ENCODE results near the gene FREY1. TPM values are rescaled to one million over a fixed set of nuclear protein-coding genes. Genes with fewer than 3 reads are reported as not detected.

The FREY1 gene
- total RNA-seq, 2 donors from 2014 or later, result 0.57 TPM; not detected in 1

GRCh38 chr11:45930031-45930794, 23.1 kb upstream of the FREY1 start:
- intact Hi-C loops (cut with DNase I), result loop anchor here in 1 of 2 donors (10.0 kb wide), 1 partner anchor 55 kb away; no protein-coding TSS in a partner anchor
- peak; percentile 79 for DNase-seq (ENCODE audit: low spot score)

GRCh38 chr11:45929486-45930030, 22.5 kb upstream of the FREY1 start:
- DNase-seq (ENCODE audit: low spot score), result peak; percentile 66
- intact Hi-C loops (cut with DNase I), result loop anchor here (2.0 to 10.0 kb wide), 2 partner anchors 25 to 55 kb away; no protein-coding TSS in a partner anchor

DNA sequence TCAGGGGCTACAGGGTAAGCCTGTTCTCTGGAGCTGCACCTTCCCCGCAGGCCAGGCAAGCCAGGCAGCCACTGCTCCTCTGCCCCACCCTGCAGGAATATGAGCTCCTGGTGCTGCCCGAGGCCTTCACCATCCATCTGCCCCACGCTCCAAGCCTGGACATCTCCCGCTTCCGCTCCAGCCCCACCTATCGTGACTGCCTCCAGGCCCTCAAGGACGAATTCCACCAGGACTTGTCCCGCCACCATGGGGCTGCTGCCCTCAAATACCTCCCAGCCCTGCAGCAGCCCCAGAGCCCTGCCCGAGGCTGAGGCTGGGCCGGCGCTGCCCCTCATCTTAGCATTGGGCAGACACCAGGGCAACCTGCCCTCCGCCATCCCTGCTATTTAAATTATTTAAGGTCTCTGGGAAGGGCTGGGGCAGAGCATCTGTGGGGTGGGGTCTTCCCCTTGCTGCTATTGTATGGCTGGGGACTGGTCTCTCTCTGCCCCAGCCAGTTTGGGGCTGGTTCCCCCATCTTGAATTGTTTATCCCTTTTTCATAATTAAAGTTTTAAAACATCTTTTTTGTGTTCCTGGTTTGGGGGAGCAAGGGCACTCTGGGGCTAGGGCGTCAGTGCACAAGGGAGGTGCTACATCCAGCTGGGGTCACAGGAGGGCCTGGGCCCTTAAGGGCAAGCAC, 21.6 kb upstream of the FREY1 start:
- intact Hi-C loops (cut with DNase I), result loop anchor here in 1 of 2 donors (2.0 kb wide), 1 partner anchor 26 kb away; no protein-coding TSS in a partner anchor
- peak; percentile 51 for DNase-seq (ENCODE audit: low spot score)

DNA sequence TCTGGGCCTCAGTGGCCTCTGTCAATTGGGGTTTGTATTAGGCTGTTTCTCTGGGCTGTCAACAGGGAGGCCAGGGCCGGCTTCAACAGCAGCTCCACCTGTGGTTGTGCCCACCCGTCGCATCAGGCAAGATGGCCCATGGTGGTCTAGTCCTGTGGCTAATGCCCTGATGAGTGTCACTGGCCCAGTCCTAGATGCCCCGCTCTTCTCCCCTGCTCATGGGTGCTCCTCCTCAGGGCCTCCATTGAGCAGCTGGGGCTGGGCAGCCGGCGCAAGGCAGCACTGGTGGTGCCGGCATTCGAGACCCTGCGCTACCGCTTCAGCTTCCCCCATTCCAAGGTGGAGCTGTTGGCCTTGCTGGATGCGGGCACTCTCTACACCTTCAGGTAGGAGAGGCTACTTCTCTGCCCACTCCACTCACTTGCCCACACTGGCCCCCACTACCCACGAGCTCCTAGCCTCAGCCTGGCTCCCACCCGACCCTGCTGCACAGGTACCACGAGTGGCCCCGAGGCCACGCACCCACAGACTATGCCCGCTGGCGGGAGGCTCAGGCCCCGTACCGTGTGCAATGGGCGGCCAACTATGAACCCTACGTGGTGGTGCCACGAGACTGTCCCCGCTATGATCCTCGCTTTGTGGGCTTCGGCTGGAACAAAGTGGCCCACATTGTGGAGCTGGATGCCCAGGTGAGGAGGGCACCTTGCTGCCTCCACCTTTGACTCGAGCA, 20.8 kb upstream of the FREY1 start:
- DNase-seq (ENCODE audit: low spot score), result peak; percentile 75
- intact Hi-C loops (cut with DNase I), result loop anchor here in 1 of 2 donors (2.0 kb wide), 1 partner anchor 27 kb away; no protein-coding TSS in a partner anchor

- DNase-seq (ENCODE audit: low spot score), result peak; percentile 73
- intact Hi-C loops (cut with DNase I), result no loop called here
Observed at GRCh38 chr11:45927332-45927683, 20.2 kb upstream of the FREY1 start.

DNA sequence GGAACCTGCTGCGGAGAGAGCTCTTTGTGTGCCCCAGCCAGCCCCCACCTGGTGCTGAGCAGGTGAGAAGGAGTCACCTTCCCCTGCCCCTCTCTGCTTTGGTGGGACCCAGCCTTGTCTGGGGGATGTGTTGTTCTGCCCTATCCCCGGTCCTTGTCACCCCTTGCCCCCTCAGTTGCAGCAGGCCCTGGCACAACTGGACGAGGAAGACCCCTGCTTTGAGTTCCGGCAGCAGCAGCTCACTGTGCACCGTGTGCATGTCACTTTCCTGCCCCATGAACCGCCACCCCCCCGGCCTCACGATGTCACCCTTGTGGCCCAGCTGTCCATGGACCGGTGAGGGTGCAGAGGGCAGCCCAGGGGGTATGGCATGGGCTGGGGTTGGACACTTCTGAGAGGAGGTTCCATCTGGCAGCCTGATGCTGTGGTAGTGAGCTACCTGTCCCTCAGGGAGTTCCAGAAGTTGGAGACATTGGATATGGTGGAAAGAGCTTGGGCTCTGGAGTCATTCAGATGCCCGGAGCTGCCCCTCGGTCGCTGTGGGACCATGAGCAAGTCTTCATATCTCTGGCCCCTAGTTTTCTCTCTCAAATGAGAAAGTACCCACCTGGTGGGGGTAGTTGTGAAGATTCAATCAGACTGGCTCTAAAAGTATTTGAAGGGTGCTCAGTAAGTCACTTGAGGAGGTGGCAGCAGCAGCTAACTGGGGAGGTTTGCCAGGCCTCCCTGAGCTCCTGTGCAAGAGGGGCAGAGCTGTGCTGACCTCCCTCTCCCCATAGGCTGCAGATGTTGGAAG, 19.7 kb upstream of the FREY1 start:
- intact Hi-C loops (cut with DNase I), result no loop called here
- peak; percentile 68 for DNase-seq (ENCODE audit: low spot score)

GRCh38 chr11:45926001-45926401, 18.9 kb upstream of the FREY1 start:
- peak; percentile 73 for DNase-seq (ENCODE audit: low spot score)
- intact Hi-C loops (cut with DNase I), result no loop called here

GRCh38 chr11:45925550-45925949, 18.5 kb upstream of the FREY1 start:
- peak; percentile 5 for DNase-seq (ENCODE audit: low spot score)
- intact Hi-C loops (cut with DNase I), result no loop called here

DNA sequence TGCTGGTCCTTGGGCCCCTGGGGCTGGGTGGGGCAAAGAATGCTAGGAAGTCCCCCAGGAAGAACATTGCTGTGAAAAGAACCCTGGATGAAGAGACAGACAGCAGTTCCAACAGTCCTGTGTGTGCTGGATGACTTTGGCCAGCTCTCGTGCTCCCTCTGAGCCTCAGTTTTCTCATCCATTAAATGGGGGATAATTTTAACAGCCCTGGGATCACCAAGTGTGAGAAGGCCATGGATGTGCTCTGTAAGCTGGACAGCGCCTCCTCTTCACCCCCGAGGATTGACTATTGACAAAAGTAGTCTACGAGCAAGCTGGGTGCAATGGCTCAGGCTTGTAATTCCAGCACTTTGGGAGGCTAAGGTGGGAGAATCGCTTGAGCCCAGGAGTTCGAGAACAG, 17.9 kb upstream of the FREY1 start:
- intact Hi-C loops (cut with DNase I), result no loop called here
- DNase-seq (ENCODE audit: low spot score), result no peak

- peak; percentile 79 for DNase-seq (ENCODE audit: low spot score)
- intact Hi-C loops (cut with DNase I), result no loop called here
Observed at GRCh38 chr11:45924036-45924915, 17.2 kb upstream of the FREY1 start.

DNA sequence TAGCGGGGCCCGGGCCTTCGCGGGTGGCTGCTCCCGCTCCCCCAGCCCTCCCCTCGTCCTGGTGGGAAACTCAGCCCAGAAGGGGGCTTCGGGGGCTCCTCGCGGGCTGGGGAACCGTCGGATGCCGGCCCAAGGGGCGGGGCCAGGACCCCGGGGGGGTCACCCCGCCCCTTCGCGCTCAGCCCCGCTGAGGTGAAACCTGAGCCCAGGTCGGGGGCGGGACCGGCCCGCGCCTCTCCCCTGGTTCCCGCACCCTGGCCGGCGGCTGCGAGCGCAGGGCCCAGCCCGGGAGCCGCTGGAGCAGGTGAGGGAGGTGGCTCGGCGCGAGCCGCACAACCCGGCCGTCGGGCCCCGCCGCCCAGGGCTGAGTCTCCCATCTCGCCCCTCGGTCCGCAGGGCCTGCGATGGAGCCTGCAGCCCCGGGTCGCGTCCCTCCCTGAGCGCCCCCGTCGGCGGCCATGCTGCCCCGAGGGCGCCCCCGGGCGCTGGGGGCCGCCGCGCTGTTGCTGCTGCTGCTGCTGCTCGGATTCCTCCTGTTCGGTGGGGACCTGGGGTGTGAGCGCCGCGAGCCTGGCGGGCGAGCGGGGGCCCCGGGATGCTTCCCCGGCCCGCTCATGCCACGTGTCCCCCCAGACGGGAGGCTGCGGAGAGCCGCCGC, 15.5 kb upstream of the FREY1 start, which contains the start of gene LARGE2:
LARGE2 (plus strand) TSS at position 232 of the 658 bp plus-strand sequence; CDS start at position 459, 227 bp downstream.
- intact Hi-C loops (cut with DNase I), result no loop called here
- DNase-seq (ENCODE audit: low spot score), result peak; percentile 64

- peak; percentile 80 for DNase-seq (ENCODE audit: low spot score)
- intact Hi-C loops (cut with DNase I), result no loop called here
Observed at GRCh38 chr11:45921561-45922424, 14.7 kb upstream of the FREY1 start.

- DNase-seq (ENCODE audit: low spot score), result peak; percentile 31
- intact Hi-C loops (cut with DNase I), result no loop called here
Observed at GRCh38 chr11:45920531-45921477, 13.7 kb upstream of the FREY1 start.

DNA sequence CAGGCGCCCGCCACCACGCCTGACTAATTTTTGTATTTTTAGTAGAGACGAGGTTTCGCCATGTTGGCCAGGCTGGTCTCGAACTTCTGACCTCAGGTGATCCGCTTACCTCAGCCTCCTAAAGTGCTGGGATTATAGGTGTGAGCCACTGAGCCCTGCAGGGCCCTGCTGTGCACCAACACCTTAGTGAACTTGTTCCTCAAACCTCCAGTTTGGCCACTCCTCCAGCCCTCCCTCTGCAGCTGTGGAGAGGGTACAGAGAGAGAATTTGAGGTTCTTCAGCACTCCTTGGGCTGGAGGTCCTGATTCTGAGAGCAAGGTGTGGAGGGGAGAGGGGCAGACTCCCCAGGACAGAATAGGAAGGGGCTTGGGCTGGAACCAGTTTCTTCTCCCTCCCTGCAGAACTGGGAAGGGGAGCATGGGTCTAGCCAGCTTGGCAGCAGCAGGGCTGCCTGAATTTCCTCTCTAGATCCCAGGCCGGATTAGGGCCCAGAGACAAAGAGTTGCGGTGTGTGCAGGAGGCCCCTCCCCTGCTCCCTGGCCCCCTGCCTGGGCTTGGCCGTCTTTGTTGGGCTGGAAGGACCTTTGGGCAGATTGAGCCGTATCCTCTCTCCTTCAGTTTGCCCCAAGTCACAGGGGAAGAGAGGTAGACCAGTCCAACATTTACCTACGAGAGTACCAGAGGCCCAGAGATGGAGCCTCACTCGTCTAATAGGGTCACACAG, 12.9 kb upstream of the FREY1 start:
- DNase-seq (ENCODE audit: low spot score), result peak; percentile 53
- intact Hi-C loops (cut with DNase I), result no loop called here

Data from posterior vena cava (tissue), 2 donors.